MM.1S (cell line): ENCODE measurements around the gene YIF1A.

Source experiments
- EZH2phosphoT487 ChIP-seq: fragments of 300-600 bp; sonication (generic); IDR thresholded peaks from 2 replicates; pipeline ENCODE4 v1.6.1; 2018; ENCODE audit warnings: antibody characterized with exemption, low read length
- TF ChIP-seq, protein P1 (sequence below): fragments of 300-600 bp; sonication (generic); IDR thresholded peaks from 2 replicates; pipeline ENCODE4 v1.5.1; 2016; ENCODE audit warnings: antibody characterized with exemption, low read length, mixed read lengths

DNA sequence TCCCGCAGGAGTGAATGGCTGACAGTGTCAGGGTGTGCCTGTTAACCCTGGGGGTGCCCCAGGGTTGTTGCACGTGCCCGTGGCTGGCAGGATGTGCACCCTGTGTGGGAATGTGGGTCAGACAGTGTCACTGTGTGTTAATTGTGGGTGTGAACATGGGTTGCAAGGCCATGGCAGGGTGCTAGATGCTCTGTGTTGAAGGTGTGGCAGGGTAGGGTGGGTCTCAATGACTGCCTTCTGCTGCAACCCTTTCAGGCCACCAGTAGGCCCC lies 39.0 kb upstream of the YIF1A start:
- TF ChIP-seq, protein P1, sequence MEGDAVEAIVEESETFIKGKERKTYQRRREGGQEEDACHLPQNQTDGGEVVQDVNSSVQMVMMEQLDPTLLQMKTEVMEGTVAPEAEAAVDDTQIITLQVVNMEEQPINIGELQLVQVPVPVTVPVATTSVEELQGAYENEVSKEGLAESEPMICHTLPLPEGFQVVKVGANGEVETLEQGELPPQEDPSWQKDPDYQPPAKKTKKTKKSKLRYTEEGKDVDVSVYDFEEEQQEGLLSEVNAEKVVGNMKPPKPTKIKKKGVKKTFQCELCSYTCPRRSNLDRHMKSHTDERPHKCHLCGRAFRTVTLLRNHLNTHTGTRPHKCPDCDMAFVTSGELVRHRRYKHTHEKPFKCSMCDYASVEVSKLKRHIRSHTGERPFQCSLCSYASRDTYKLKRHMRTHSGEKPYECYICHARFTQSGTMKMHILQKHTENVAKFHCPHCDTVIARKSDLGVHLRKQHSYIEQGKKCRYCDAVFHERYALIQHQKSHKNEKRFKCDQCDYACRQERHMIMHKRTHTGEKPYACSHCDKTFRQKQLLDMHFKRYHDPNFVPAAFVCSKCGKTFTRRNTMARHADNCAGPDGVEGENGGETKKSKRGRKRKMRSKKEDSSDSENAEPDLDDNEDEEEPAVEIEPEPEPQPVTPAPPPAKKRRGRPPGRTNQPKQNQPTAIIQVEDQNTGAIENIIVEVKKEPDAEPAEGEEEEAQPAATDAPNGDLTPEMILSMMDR, result no peak
- no peak for TF ChIP-seq EZH2phosphoT487
